Fibroblast of lung (primary cell): Measurements from ENCODE around the gene AKAP13. TPM values are rescaled to one million over a fixed set of nuclear protein-coding genes. Genes with fewer than 3 reads are reported as not detected.

Source experiments
- DNase-seq, 2 donors: peaks; one replicate each; pipeline versions ENCODE4 v3.0.0 to v3.0.0-alpha.2; 2010; ENCODE audit warnings: low read depth in 2 of 2
- H2AFZ ChIP-seq: 2 replicates; pipeline ENCODE4 v1.5.1; 2012; ENCODE audit warnings: low read length, control low read depth, inconsistent platforms
- H3K27ac ChIP-seq: 2 replicates; pipeline ENCODE4 v1.5.1; 2011; ENCODE audit warnings: low read length, control low read depth; ENCODE audit not compliant: insufficient read depth
- H3K27me3 ChIP-seq: 2 replicates; pipeline ENCODE4 v1.5.1; 2011; ENCODE audit warnings: mild to moderate bottlenecking, low read length; ENCODE audit not compliant: control insufficient read depth, insufficient read depth
- H3K36me3 ChIP-seq: 2 replicates; pipeline ENCODE4 v1.5.1; 2011; ENCODE audit warnings: low read length; ENCODE audit not compliant: control insufficient read depth, insufficient read depth
- H3K4me1 ChIP-seq: 2 replicates; pipeline ENCODE4 v1.5.1; 2011; ENCODE audit warnings: low read length; ENCODE audit not compliant: control insufficient read depth, insufficient read depth; ENCODE audit errors: extremely low read depth
- H3K4me2 ChIP-seq: 2 replicates; pipeline ENCODE4 v1.5.1; 2011; ENCODE audit warnings: low read length, control low read depth; ENCODE audit not compliant: insufficient read depth; ENCODE audit errors: extremely low read depth
- H3K4me3 ChIP-seq, 4 experiments: fragments of 200-600 bp in 1 of 4; sonication (generic) in 1 of 4; replicated peaks in 1 of 4; 2 replicates each; pipeline ENCODE4 v1.5.1; 2011 to 2016; ENCODE audit warnings: low read length in 4 of 4, low read depth in 3 of 4, mild to moderate bottlenecking in 3 of 4, control low read depth in 2 of 4, inconsistent platforms in 1 of 4, mixed read lengths in 1 of 4; ENCODE audit not compliant: insufficient read depth in 1 of 4; ENCODE audit errors: control extremely low read depth in 1 of 4
- H3K79me2 ChIP-seq: 2 replicates; pipeline ENCODE4 v1.5.1; 2012; ENCODE audit warnings: mild to moderate bottlenecking, low read length, inconsistent platforms; ENCODE audit not compliant: control insufficient read depth, insufficient read depth
- H3K9ac ChIP-seq: 2 replicates; pipeline ENCODE4 v1.5.1; 2011; ENCODE audit warnings: mild to moderate bottlenecking, low read length, control low read depth; ENCODE audit not compliant: insufficient read depth
- H3K9me3 ChIP-seq: 2 replicates; pipeline ENCODE4 v1.5.1; 2012; ENCODE audit warnings: low read depth, low read length; ENCODE audit not compliant: control insufficient read depth, insufficient read depth
- H4K20me1 ChIP-seq: 2 replicates; pipeline ENCODE4 v1.5.1; 2011; ENCODE audit warnings: low read length; ENCODE audit not compliant: control insufficient read depth, insufficient read depth; ENCODE audit errors: extremely low read depth
- CTCF ChIP-seq, 2 donors: IDR thresholded peaks in 1 of 2; conservative IDR thresholded peaks in 1 of 2; 1 replicate in 1 of 2; 2 replicates in 1 of 2; pipeline ENCODE4 v1.5.1; 2011 to 2012; ENCODE audit warnings: low read length in 2 of 2, control low read depth in 1 of 2, inconsistent platforms in 1 of 2, low read depth in 1 of 2, mild to moderate bottlenecking in 1 of 2
- EZH2 ChIP-seq: IDR thresholded peaks from 2 replicates; pipeline ENCODE4 v1.5.1; 2012; ENCODE audit warnings: low read length, control low read depth, mild to moderate bottlenecking; ENCODE audit errors: missing control alignments
- polyA plus RNA-seq, 2 donors: library from polyadenylated mRNA; depleted of rRNA in 1 of 2; stranded (reverse) in 1 of 2; unstranded in 1 of 2; fragments of >200 nt; gene quantifications; 2 replicates each; pipeline ENCODE4 v1.2.1, GENCODE V29; 2011 to 2012; ENCODE audit warnings: missing spikeins in 1 of 2
- total RNA-seq: library from RNA; depleted of rRNA; stranded (reverse); fragments of >200 nt; gene quantifications from 2 replicates; pipeline ENCODE4 v1.2.1, GENCODE V29; 2014

The AKAP13 gene
- total and polyA plus RNA-seq, 2 donors (not counting 1 experiment from before 2014, with no cell fraction given) = 8.3 to 68.4 TPM

DNA sequence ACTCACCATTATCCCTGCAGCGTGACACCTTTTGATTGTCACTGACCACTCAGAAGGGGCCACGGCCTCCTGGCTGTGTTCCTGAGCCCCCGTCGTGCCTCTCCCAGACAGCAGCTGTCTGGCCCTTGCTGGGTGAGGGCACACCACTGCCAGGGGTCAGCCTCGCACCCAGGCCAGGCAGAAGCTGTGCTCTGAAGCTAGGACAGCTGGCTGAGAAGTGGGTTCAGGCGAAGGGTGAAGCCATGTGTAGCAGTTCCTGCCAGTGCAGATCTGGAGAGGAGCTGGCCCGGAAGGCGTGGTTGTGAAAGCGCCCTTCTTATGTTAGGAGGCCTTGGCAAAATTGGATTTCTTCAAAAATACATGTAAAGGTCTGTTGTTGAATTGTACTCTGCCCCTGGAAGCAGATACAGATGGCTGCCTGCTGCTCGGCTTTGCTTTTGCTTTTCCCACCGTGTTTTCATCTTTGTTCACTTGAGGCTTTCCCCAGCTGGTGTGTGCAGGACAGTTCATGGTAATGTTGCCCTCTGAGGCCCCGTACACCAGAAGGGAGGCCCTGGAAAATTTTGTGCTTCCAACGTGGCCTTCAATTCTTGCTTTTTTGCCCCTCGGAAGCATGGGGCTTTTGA, 365.2 kb downstream of the AKAP13 start:
- peaks cover 19% of the 10 kb centered on the region for H3K36me3 ChIP-seq
- no peaks in the 10 kb centered on the region for H4K20me1 ChIP-seq
- H3K4me2 ChIP-seq = no peak overlapping the region
- H2AFZ ChIP-seq = no peak overlapping the region
- peaks cover 4% of the 10 kb centered on the region for H3K4me1 ChIP-seq
- H3K27me3 ChIP-seq = no peaks in the 10 kb centered on the region
- no peak overlapping the region for H3K4me3 ChIP-seq
- no peak for DNase-seq
- TF ChIP-seq CTCF (conservative IDR thresholded peaks at IDR 0.05 in 1 of 2, IDR thresholded peaks at IDR 0.05 in 1 of 2; ENCODE audit: low read depth in 1 of 2, low read length in 2 of 2) (no peak), EZH2 (no peak)
- H3K27ac ChIP-seq = no peak overlapping the region
- no peaks in the 10 kb centered on the region for H3K9me3 ChIP-seq
- no peak overlapping the region for H3K9ac ChIP-seq
- H3K79me2 ChIP-seq = no peaks in the 10 kb centered on the region

- Histone ChIP-seq H2AFZ (no peak overlapping the region), H3K27me3 (no peaks in the 10 kb centered on the region)
- TF ChIP-seq EZH2 (no peak), CTCF (conservative IDR thresholded peaks at IDR 0.05 in 1 of 2, IDR thresholded peaks at IDR 0.05 in 1 of 2; ENCODE audit: low read depth in 1 of 2, low read length in 2 of 2) (no peak)
Measured at GRCh38 chr15:85746641-85747040, 366.2 kb downstream of the AKAP13 start.

DNA sequence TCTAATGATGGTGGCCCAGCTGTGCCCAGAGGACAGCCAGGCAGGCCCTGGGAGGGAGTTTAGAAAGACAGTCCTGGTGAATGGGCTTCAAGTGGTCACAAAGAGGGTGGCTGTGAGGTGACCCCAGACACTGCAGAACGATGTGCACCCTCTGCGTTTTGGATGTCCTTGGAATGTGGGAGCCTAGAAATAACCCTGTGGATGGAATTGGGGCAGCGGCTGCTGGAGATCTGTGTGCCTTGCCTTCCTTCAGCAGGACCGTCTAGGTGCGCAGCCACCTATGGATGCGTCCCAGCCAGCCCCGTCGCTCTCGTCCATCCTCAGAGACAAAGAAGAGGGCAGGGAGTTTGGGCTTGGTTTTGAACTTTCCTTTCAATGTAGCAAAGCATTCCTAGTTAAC, 367.8 kb downstream of the AKAP13 start:
- H3K27me3 ChIP-seq = no peaks in the 10 kb centered on the region
- no peak overlapping the region for H3K27ac ChIP-seq
- no peak overlapping the region for H3K9ac ChIP-seq
- H4K20me1 ChIP-seq = no peaks in the 10 kb centered on the region
- no peak overlapping the region for H3K4me3 ChIP-seq
- no peaks in the 10 kb centered on the region for H3K79me2 ChIP-seq
- no peak for DNase-seq
- TF ChIP-seq EZH2 = no peak
- TF ChIP-seq CTCF (conservative IDR thresholded peaks at IDR 0.05 in 1 of 2, IDR thresholded peaks at IDR 0.05 in 1 of 2; ENCODE audit: low read depth in 1 of 2, low read length in 2 of 2) = no peak
- H3K4me1 ChIP-seq = peaks cover 7% of the 10 kb centered on the region
- H2AFZ ChIP-seq = no peak overlapping the region
- no peaks in the 10 kb centered on the region for H3K9me3 ChIP-seq
- peaks cover 15% of the 10 kb centered on the region for H3K36me3 ChIP-seq
- no peak overlapping the region for H3K4me2 ChIP-seq

More at GRCh38 chr15:85746641-85747040, 366.2 kb downstream of the AKAP13 start:
- Histone ChIP-seq H3K4me2 (no peak overlapping the region), H3K9ac (no peak overlapping the region), H4K20me1 (no peaks in the 10 kb centered on the region), H3K27ac (no peak overlapping the region), H3K9me3 (no peaks in the 10 kb centered on the region), H3K79me2 (no peaks in the 10 kb centered on the region), H3K4me3 (no peak overlapping the region), H3K4me1 (peaks cover 7% of the 10 kb centered on the region), H3K36me3 (peaks cover 15% of the 10 kb centered on the region)
- no peak for DNase-seq
